SK-N-DZ (cell line): ENCODE measurements around the gene MMD.
"Not testable (repeated sequence)": the region's sequence is repeated elsewhere in the genome, so short reads cannot be mapped to it uniquely, and the experiment has no call there.

ENCODE experiments used
- DNase-seq: peaks from one replicate; pipeline ENCODE4 v3.0.0-alpha.2; 2015; ENCODE audit warnings: low spot score

Gene MMD

DNA sequence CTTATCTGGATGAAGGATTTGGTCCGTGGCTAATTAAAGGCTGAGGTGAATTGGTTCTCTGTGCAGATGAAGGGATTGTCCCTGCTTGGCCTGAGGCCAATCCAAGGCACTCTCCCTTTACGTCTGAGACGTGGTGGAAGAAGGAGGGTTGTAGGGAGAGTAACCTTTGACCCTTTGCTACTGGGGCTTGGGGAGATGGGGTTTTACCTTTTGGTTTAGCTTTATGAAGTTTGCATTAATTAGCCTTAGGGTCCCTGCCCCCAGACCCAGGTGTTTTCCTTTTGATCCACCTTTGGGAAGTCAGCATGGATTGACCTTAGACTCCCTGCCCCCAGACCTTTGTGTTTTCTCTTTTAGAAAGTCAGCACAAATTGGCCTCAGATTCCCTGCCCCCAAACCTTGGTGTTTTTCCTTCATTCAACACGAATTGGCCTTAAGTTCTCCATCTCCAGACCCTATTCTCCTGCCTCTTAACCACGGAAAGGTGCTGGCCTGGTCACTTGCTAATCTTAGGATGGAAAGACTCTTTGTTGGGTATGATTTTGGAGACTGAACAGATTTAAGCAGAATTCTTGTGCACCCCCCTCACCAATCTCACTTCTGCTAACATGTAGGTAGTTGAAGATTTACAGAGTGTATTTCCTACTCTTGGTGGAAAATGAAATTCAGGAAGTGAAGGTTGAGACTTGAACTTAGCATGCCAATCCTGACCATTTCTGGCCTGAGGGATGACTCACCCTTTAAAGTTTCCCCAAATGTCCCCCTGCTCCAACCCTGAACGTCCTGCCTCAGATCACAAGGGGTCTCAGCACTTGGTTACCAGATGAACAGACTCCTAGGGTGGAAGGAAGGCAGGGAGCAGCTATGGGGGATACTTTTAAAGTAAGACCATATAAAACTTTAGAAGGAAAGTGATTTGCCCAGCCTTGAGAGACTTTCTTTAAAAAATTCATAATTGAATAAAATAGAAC, 23.1 kb upstream of the MMD start:
- no peak for DNase-seq

DNA sequence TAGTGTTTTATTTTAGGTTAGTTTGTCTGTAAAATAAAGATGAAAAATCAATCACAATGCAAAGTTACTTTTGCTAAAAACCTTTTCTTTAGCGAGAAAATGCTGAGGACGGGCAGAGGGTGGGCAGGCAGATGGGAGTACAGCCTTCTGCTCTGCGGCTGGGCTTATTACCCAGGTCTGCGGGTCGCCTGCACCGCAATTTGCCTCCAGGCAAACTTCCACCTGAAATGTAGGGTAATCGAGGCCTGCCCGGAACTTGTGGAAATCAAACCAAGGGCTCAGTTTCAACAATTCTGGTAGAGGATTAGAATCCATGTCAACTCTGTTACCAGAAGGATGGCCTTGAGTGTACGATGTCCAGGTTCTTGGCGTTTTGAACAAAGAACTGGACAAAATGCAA, 22.3 kb upstream of the MMD start:
- no peak for DNase-seq

DNA sequence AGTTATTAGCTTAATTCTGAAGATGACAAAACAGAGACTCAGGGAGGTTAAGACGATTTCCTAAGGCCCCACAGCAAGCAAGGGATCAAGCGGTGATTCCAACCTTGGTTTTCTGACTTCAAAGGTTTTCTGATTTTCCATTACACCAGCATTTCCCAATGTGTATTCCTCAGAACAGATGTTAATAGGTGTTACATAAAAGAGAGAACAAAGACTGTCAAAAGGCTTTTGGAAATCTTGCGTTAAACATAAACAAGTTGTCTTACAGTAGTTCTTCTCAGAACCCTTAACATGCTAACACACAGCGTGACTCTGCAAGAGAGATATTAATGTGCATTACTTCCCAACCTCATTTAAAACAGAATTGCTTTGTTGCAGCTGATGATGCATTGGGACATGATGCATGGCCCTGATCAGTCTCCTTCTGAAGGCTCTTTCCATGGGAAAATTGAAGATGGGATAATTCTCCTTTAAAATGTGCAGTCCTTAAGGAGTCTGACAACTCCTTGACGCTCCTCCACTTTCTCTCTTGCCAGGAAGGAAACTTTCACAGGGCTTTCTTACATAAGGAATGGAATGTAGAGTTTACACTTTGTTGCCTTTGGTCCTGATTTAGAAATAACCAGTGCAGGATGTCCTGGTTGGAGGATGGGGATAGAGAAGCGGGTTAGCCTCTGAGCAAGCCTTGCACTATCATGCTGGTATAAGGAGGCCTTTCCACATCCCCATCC, 21.5 kb upstream of the MMD start:
- DNase-seq = no peak

DNA sequence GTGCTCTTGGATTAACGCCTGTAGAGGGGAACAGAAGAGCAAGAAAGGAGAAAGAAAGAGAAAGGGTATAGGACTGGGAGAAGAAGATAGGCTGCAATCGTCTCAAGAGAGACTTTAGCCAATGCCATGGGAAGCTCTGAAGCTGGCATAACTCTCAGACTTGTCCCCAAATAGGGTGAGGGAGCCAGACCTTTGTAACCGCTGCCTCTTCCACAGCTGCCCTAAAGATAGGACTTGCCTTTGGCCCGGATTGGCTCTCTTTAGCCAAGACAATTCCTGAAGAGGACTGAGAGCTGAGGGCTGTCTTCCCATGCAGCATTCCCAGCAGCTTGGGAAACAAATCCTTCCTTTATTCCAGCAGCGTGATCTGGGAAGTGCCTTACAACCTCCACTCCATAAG, 20.8 kb upstream of the MMD start:
- no peak for DNase-seq

DNA sequence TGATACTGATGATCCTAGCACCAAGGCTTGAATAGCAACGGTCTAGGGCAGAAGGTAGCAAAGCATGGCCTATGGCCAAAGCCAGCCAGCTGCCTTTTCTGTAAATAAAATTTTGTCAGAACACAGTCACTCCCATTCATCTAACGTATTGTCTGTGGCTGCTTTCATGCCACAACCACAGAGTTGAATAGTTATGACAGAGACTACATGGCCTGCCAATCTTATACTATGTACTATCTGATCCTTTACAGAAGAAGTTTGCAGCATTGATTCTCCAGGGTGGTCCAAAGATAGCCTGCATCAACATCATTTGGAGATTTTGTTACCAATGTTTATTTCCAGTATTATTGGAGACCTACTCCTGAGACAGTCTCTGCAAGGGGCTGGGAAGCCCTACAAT, 19.9 kb upstream of the MMD start:
- no peak for DNase-seq

DNA sequence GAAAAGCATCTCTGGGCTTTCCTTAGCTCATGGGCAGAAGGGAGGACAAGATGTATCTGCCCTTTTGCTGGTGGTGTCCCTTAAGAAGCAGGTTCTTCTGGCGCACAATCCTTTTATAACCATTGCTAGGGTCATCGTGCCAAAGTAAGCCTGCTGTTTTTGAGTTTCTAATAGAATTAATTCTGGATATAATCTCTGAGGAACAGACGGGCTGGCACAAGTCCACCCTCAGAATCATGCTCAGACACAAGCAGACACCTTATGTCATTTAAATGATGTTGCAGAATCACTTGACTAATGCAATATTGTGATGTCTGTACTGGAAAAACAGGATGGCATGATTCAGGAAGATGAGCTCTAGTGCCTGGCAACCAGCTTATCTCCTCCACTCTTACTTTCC, 18.8 kb upstream of the MMD start:
- DNase-seq = peak; percentile 76

DNA sequence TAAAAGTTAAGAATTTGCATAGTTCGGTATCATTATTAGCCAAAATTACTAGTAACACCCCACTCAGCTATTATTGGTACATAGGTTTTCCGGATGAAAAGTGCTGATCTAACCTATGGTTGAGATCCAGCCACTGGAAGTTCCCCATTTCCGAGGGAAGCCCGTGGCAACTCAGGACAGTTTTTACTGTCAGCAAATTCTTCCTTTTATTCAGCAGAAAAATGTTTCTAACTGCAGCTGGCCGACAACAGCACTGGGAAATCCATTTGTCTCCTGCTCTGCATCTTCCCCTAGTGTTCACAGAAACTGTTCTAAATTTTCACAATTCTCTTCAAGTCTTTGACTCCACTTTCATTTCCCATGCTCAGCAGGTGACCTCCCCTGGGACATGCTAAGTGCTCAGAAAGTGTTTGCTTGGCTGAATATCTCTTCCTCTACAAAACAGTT, 15.5 kb upstream of the MMD start:
- DNase-seq = no peak

DNA sequence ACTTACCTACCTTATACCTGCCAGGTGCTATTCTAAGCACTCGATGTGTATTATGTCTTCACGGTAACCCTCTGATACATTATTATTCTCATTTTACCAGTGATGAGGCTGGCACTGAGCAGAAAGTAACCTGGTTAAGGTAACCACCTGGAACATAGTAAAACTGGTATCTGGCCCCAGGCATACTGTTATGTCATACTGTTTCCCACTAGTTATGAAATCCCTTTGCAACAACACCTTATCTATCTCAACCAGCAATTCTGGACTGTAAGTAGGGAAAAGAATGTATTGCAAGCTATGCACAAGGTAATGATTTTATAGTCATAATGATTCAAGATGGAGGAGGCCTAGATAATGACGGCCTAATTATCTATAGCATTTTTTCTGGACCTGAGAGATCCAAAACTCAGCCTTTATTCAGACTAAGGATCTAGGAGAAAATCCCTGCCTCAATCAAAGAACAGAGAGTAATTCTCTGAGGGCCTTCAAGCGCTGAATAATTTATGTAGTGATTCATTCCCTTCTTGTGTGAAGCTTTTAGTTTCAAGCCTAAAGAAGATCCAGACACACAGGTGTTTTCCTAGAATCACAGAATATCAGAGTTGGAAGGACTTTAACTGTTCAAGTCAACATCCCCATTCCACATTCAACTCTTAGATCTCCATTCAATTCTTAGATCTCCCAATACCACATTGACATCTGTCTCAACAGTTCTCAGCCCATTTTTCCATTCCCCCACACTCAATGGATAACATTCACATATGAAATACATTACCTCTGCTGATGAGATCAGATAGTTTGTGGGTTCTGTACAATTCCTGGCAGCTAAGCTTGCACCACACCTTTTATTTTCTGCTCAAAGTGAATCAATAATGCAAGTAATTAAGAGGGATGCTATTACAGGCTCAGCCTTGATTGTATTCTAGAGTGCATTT, 14.9 kb upstream of the MMD start:
- no peak for DNase-seq

DNA sequence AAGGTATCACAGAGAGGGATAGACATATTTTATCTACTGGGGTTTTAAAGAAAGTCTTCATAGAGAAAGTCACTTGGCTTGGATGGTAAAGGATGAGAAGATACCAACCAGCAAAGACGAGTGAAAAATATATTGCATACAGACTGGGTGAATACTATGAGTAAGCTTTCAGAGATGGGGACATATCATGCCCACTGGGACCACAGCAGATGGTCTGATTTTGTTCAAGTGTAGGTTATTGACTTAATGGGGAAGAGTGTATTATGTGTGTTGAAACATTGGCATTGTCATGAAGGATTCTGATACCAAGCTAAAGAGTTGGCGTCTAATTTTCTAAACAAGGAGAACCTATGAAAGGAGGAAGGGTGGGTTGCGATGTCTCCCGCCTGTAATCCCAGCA, 13.8 kb upstream of the MMD start:
- DNase-seq = no peak

DNA sequence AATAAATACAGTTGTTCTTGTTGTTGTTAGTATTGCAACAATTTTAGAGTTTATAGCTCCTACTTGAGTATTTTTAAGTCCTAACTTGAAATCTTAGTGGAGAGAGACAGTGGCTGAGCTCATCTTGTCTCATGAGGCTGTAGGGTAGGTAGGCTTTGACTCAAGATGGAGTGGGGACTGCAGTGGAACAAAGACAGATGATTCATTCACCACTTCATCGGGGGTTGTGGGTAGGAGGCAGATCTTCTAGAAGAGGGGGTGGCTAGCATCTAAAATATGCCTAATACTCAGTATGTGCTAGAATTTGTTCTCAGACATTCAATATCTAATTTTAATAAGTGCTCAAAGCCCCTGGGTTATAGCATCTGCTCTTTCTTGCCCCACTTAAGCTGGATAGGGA, 13.1 kb upstream of the MMD start:
- no peak for DNase-seq

DNA sequence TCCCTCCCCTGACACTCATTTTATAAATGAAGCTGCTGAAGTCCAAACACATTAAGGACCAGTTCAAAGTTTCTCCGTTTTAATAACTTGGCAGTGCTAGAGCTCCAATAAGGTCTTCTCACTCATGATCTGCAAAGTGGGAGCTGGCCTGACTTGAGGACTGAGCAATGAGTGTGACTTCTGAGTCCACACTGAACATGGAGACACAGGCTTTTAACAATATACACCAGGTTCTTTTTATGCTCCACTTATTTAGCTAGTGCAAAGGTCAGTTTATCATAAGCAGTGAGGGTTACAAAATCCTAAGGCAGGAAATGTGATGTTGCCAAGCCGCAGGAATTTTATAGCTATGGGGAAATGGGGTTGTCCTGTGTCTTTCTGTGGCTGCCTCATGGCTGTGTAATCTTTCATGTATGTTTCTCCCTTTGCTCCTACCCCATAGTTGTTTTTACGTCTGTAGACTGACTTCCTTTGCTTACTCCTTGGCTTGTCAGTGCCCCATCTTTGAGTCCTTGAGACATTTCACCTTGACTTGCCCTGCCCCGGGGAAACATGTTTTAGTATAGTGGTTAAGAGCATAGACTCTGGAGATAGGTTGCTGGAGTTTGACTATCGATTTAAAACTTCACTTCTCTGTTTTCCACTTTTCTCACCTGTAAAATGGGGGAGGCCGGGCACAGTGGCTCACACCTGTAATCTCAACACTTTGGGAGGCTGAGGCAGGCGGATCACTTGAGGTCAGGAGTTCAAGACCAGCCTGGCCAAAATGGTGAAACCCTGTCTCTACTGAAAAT, 12.2 kb upstream of the MMD start:
- no peak for DNase-seq

DNA sequence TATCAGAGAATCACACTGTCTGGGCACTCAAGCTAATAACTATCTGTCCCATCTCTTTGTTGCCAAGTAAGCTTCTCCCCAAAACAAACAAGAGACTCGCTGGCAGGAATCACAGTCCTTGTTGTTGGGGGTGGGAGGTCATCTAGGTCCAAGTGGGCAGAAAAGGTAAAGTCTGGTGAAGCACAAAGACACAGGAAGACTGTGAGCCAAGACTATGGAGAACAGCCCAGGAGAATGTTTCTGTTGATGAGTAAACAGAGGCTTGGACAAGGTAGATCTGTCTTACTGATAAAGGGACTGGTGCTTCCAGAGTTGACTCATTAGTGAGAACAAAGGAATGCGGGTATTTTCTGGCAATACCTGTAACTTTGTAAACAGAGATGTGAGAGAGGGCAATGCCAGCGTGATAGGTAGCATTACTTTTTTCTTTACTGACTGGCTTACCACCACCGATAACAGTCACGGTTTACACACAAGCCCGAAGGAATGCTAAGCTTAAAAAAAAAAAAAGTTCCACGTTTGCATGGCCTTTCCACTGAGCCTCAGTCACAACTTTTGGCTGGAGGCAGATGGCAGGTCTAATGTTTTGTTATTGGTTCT, 11.5 kb upstream of the MMD start:
- no peak for DNase-seq

DNA sequence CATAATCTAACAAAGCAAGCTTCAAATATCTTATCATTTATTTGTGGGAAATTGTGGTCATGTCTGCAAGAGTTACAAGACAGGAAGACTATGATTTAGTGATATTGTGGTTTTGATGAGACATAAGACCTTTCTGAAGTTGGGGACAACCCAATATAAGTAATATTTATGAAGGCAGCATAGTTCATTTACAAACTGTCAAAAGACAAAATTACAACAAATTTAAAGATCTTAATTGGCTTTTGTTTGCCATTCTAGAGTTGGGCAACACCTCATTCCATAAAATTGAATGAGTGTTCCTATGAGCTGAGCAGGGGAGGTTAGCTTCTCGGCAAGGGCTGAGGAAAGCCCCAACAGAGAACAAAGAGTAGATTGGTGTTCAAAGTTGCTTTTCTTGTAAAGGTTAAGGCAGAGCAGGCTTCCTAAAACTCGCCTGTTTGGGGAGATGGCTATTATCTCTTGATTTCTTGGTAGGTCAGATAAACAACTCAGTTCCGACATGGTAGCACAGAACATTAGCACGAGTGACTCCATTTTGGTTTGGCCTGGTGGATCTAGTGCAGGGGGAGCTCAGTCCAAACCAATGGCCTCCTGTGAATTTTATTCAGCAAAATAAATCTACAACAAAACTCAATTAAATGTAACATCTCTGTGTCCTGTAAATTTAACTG, 10.9 kb upstream of the MMD start:
- DNase-seq = no peak

DNA sequence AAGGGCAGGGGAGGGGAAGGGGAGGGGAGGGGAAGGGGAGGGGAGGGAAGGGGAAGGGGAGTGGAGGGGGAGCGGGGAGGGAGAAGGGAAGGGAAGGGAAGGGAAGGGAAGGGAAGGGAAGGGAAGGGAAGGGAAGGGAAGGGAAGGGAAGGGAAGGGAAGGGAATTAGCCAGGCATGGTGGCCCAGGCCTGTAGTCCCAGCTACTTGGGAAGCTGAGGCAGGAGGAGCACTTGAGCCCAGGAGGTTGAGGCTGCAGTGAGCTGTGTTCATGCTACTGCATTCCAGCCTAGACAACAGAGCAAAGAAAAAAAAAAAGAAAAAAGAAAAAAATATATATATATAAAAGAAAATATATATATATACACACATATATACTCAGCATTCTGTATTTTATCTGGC, 10.3 kb upstream of the MMD start:
- not testable (repeated sequence) for DNase-seq

DNA sequence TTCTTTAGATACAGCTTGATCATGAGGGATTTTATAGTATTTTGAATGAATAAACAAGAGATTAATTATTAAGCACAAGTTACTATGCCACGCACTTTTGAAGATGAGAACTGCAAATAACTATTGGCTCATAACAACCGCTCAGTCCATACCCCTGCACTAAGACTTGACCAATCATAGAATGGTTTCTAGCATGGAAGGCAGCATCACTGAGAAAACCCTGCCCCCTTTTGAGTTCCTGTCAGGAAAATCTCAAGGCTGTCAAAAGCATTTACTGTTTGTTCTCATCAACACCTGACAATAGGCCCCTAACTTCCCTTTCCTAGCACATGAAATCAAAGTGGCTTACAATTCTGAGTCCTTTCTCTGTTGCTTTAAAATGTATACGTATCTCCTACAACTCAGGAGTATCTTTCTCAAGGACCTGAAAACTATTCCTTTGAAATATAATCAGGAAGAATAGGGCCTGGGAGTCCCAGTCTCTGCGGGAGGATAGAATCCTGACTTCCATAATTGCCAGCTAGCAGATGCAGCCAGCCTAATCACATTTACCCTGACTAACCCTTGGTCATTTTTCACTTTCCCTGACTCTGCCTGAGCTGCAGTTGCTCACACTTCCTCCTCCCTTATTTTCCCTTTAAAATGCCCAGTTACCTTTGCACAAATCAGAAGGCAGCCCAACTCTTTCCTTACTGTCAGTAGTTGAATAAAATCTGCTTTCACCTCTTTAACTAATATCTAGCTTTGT, 9.1 kb upstream of the MMD start:
- peak; percentile 98 for DNase-seq

DNA sequence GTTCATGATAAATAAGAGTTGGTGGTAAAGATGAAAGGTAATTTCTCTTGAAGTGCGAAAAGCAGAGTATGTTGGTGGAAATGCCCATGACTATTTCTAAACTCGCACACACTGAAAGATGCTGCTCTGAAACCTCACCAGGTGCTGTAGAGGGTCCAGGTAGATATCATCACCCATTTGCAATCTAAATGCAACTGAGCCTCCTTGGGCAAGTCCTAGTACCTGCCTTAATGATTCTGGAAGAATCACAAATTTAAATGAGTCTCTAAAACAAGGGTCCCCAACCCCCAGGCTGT, 5.9 kb upstream of the MMD start:
- no peak for DNase-seq

DNA sequence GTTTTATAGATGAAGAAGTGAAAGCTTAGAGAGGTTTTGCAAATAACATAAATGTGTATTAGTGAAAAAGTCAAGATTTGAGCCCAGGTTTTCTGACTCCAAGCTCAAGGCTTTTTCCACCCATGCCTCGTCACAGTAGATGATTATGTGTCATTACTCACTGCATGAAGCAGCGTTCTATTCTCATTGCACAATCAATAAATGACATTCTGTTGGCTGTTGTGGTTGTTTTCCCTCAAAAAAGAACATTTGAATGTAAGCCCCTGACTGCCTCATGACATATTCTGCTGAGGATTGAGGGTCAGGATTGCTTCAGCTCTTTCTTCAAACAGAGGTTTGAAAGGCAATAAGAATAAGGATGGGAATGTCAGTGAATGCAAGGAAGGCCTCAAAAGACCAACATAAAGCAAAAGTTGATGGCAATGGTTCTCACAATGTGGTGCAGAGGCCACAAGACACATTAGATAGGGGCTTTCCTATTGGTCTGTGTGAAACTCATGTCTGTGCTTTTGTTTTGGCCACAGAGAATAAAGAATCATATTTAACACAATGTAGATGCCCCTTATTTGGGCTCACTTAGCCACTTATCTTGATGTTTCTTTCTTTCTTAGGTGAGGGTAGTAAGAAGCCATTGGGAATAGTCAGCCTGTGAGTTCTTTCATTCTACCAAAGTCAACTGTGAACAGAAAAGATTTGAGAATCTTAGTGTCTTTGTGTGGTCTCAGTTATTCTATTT, 5.4 kb upstream of the MMD start:
- no peak for DNase-seq

DNA sequence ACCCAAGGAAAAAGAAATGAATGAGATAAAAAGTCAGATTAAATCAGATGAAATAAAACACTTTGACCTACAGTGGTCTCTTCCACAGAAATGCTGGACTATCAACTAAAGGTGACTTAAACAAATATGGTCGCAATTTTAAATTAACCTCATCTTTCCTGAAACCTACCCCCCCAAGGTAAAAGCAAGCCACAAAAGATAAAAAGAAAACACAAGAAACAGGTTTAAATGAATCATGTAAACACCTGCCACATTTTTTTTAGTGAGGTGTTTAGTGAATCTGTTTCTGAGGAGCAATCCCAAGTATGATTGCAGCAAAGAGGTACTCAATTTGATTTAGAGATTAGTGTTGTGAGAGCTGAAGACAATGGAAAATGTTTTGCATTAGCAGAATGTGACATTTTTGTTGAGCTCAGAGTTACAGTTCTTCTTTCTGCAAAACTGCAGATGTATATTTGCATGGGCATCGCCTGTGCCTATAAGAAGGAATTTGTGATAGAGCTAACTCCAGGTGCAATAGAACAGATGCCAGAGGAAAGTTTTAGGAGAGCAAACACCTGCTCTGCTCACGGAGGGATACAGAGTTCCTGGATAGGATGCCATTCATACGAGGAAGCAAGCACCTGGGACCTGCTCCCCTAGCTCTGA, 3.4 kb upstream of the MMD start:
- no peak for DNase-seq
